ENCODE measurements around the gene CYP2A13. TPM values are rescaled to one million over a fixed set of nuclear protein-coding genes. Genes with fewer than 3 reads are reported as not detected.

CYP2A13 gene
- total RNA-seq, 4 donors from 2014 or later, result not detected

GRCh38 chr19:41136636-41137455 lies 48.6 kb downstream of the CYP2A13 start:
- DNase-seq (ENCODE audit: extremely low spot score), result no peak
- no peaks in the 10 kb centered on the region for H3K27me3 ChIP-seq
- H3K36me3 ChIP-seq, result no peaks in the 10 kb centered on the region
- no peaks in the 10 kb centered on the region for H3K9me3 ChIP-seq
- intact Hi-C loops (cut with DNase I), result no loop called here
- no peak overlapping the region for H3K27ac ChIP-seq (replicated peaks in 1 of 4)
- TF ChIP-seq CTCF (IDR thresholded peaks at IDR 0.05) (no peak), EP300 (IDR thresholded peaks at IDR 0.05) (no peak), POLR2A (IDR thresholded peaks at IDR 0.05; ENCODE audit: low read depth) (no peak), POLR2AphosphoS5 (IDR thresholded peaks at IDR 0.05) (no peak)
- WGBS, result 90% methylated on average over 25 of the region's 31 CpGs
- H3K4me3 ChIP-seq, result peak overlapping the region in 1 of 4 donors; percentile 54
- peaks cover 0 to 19% (median 16%) of the 10 kb centered on the region in 4 donors for H3K4me1 ChIP-seq

- intact Hi-C loops (cut with DNase I), result loop anchor here (2.0 to 10.0 kb wide), 2 partner anchors 172 to 480 kb away; no protein-coding TSS in a partner anchor
- Histone ChIP-seq H3K9me3 (no peaks in the 10 kb centered on the region), H3K4me3 (no peak overlapping the region), H3K27me3 (peaks cover 0 to 33% (median 0%) of the 10 kb centered on the region in 4 donors), H3K36me3 (no peaks in the 10 kb centered on the region), H3K4me1 (no peaks in the 10 kb centered on the region), H3K27ac (replicated peaks in 1 of 4) (no peak overlapping the region)
- TF ChIP-seq POLR2AphosphoS5 (IDR thresholded peaks at IDR 0.05) (no peak), EP300 (IDR thresholded peaks at IDR 0.05) (no peak), CTCF (IDR thresholded peaks at IDR 0.05) (peak; percentile 80 to 82 (median 82)), POLR2A (IDR thresholded peaks at IDR 0.05; ENCODE audit: low read depth) (no peak)
- WGBS, result 35% methylated on average over 7 of the region's 7 CpGs
- no peak for DNase-seq (ENCODE audit: extremely low spot score)
Measured at GRCh38 chr19:41144403-41144802, 56.2 kb downstream of the CYP2A13 start.

Other genes with a start within 250 kb of the CYP2A13 start
- not detected for gene CYP2A6, start 238.0 kb upstream of the CYP2A13 start, total RNA-seq
- not detected for gene CYP2A7, start 206.2 kb upstream of the CYP2A13 start, total RNA-seq
- not detected for gene CYP2B6, start 97.2 kb upstream of the CYP2A13 start, total RNA-seq
- gene CYP2F1, start 26.0 kb downstream of the CYP2A13 start, total RNA-seq, result not detected
- 1 to 10 TPM; 1.7 to 3.0 (median 2.3) TPM for gene CYP2S1, start 104.8 kb downstream of the CYP2A13 start, total RNA-seq
- 100 to 1,000 TPM; 112 to 243 (median 172) TPM for gene AXL, start 130.8 kb downstream of the CYP2A13 start, total RNA-seq
- gene HNRNPUL1, start 175.9 kb downstream of the CYP2A13 start, total RNA-seq, result 100 to 1,000 TPM; 148 to 207 (median 179) TPM
- gene CCDC97, start 221.7 kb downstream of the CYP2A13 start, total RNA-seq, result 10 to 100 TPM; 11.6 to 21.2 (median 14.8) TPM